Adipocyte (in vitro differentiated cells): ENCODE results near the gene IGF2.
A peak's percentile ranks its signal among the peaks of the same experiment; 100 is the strongest.
"Not testable (repeated sequence)": the region's sequence is repeated elsewhere in the genome, so short reads cannot be mapped to it uniquely, and the experiment has no call there.

Source experiments
- DNase-seq: peaks from one replicate; pipeline ENCODE4 v3.0.0-alpha.2; 2015; ENCODE audit warnings: low read depth
- H3K27me3 ChIP-seq: replicated peaks from 2 replicates; pipeline ENCODE4 v1.7.0; 2013; ENCODE audit warnings: mild to moderate bottlenecking, low read length, moderate library complexity; ENCODE audit not compliant: control insufficient read depth, insufficient read depth
- H3K36me3 ChIP-seq: 2 replicates; pipeline ENCODE4 v1.7.0; 2013; ENCODE audit warnings: low read length, mild to moderate bottlenecking, moderate library complexity; ENCODE audit not compliant: control insufficient read depth, insufficient read depth, severe bottlenecking
- H3K4me1 ChIP-seq: 2 replicates; pipeline ENCODE4 v1.7.0; 2013; ENCODE audit warnings: mild to moderate bottlenecking, low read length, moderate library complexity; ENCODE audit not compliant: control insufficient read depth, insufficient read depth
- H3K4me3 ChIP-seq: 2 replicates; pipeline ENCODE4 v1.7.0; 2013; ENCODE audit warnings: mild to moderate bottlenecking, low read length, moderate library complexity
- H3K9ac ChIP-seq: 2 replicates; pipeline ENCODE4 v1.7.0; 2013; ENCODE audit warnings: mild to moderate bottlenecking, low read length, moderate library complexity
- H3K9me3 ChIP-seq: 2 replicates; pipeline ENCODE4 v1.7.0; 2013; ENCODE audit warnings: mild to moderate bottlenecking, low read length, moderate library complexity; ENCODE audit not compliant: control insufficient read depth

The IGF2 gene

DNA sequence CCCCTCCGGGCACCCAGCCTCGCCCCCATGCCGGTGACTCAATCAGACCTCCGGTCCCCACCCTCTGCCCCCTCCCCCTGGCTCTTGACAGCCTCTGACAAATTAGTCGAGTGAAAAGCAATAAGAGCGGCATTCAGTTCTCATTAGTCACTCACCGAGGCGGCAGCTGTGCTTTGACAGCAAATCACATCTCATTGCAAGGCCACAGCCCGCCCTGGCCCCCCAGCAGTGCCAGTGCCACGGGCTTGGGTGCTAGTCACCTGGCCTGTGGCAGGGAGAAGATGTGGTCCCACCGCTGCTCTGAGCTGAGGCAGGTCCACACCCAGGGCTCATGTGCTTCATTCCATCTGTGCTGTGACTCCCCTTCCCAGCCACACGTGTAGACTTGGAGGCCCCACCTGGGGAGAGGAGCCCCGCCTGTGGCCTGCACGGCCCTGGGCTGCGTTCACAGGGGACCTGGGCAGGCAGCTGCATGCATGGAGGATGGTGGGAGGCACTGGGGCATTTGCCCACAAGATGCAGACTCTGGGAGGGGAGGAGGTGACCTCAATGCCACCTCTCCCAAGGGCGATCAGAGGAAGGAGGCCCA, 39.8 kb upstream of the IGF2 start:
- Histone ChIP-seq H3K36me3 (no peaks in the 10 kb centered on the region), H3K9me3 (no peaks in the 10 kb centered on the region), H3K9ac (no peak overlapping the region), H3K4me1 (no peaks in the 10 kb centered on the region), H3K4me3 (no peak overlapping the region), H3K27me3 (peaks cover 30% of the 10 kb centered on the region)
- peak; percentile 62 for DNase-seq

DNA sequence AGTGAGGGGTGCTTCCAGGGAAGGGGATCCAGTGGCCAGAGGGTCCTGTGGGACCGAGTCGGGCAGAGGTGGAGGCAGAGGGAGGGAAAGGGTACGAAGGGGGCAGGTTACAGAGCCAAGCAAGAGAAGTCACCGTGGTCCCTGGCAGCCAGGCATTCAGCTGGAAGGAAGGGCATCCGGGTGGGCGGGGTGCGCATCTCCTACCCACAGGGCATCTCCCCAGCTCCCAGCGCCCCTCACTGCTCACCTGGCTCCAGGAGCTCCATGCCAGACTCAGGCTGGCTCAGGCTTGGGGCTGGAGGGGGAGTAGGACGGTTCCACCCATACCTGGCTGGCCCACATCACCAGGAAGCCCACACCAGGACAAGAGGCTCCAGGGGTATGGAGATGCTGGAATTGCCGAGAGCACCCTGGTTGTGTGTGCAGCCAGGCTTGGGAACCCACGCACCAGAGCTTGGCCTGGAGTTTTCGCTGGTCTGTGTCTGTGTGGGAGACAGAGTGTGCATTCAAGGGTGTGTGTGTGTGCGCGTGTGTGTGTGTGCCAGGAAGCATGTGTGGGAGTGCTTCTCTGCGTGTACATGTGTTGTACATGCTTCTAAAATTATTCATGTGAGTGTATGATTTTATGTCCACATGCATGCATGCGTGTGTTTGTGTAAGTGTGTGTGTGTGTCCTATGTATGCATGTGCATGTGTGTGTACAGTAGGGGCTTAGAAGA, 39.0 kb upstream of the IGF2 start:
- H3K9me3 ChIP-seq, H3K9ac ChIP-seq, DNase-seq, H3K36me3 ChIP-seq, H3K4me1 ChIP-seq, H3K4me3 ChIP-seq: not testable (repeated sequence)
- peaks cover 30% of the 10 kb centered on the region for H3K27me3 ChIP-seq

DNA sequence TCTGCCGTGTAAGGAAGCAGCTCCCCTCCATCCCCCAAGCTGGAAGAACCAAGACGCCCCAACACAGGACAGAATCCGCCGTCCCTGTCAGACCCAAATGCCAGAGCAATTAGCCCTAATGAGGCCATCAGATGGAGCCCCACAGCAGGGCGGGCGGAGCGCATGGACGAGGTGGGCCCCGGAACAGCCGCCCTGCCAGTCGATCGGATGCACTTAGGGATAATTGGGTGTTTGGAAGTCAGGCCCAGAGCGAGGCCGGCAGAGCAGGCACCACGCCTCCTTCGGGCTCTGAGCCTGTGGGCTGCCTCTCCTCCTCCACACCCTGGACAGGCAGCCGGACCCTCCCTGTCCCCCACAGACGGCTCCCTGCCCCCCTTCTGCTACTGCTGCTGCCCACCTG, 37.9 kb upstream of the IGF2 start:
- H3K9ac ChIP-seq: no peak overlapping the region
- no peak for DNase-seq
- no peaks in the 10 kb centered on the region for H3K4me1 ChIP-seq
- no peaks in the 10 kb centered on the region for H3K36me3 ChIP-seq
- no peaks in the 10 kb centered on the region for H3K9me3 ChIP-seq
- H3K4me3 ChIP-seq: no peak overlapping the region
- H3K27me3 ChIP-seq: peaks cover 24% of the 10 kb centered on the region

DNA sequence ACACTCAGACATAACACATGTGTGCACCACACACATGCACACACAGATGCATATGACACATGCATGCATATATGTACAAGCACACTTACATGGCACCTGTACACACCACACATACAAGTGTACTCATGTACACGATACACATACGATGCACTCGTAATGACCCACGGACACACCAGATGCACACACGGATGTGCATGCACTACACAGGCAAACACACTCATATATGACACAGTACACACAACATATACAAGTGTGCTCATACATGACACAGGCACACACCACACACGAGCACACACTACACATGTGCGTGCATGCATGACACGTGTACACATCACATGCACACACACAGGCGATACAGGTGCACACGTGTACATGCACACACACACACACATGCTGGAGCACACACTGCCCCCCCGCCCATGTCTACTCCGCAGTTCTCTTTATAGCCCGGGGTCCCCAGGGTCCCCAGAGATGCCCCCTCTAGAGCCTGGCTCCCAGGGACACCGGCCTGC, 37.3 kb upstream of the IGF2 start:
- H3K4me3 ChIP-seq: no peak overlapping the region
- no peak for DNase-seq
- H3K4me1 ChIP-seq: no peaks in the 10 kb centered on the region
- H3K9ac ChIP-seq: no peak overlapping the region
- no peaks in the 10 kb centered on the region for H3K36me3 ChIP-seq
- H3K9me3 ChIP-seq: no peaks in the 10 kb centered on the region
- peaks cover 19% of the 10 kb centered on the region for H3K27me3 ChIP-seq

DNA sequence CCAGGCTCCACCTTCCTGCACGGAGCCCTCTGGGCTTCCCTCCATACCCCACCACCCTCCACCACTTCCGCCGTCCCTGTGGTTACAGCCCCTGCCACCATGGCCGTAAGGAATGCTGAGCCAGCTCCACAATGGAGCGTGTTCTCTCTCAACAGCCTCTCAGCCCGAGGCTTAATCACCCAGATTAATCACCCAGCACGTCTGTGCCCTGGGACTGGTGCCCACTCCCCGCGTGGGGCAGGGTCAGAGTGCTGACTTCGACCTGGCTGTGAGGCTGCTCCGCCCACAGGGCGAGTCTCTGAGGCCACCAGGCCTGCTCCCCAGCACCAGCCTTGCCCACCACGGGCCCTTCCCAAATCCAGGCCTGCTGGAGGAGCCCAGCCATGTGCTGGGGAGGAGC, 36.5 kb upstream of the IGF2 start:
- Histone ChIP-seq H3K4me3 (no peak overlapping the region), H3K27me3 (peaks cover 17% of the 10 kb centered on the region), H3K9me3 (no peaks in the 10 kb centered on the region), H3K4me1 (no peaks in the 10 kb centered on the region), H3K9ac (no peak overlapping the region), H3K36me3 (no peaks in the 10 kb centered on the region)
- DNase-seq: peak; percentile 12

DNA sequence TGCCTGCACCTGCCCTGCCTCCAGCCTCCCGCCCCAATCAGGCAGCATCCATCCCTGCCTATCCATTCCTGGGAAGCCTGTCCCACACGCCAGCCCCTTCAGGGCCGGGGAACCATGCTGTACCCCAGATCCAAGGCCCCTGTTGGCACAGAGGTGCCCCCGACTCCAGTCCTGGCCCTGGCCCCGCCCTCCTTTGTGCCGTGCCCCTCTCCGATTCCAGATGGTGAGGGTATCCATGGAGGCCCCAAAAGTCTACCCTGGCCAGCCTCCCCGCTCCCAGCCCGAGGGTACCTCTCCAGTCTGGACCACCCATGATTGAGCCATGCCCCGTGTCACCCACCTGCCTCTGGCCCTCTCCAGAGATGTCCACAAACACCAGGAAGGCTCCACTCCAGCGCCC, 35.2 kb upstream of the IGF2 start:
- no peaks in the 10 kb centered on the region for H3K4me1 ChIP-seq
- no peaks in the 10 kb centered on the region for H3K9me3 ChIP-seq
- no peak overlapping the region for H3K4me3 ChIP-seq
- H3K36me3 ChIP-seq: no peaks in the 10 kb centered on the region
- peaks cover 10% of the 10 kb centered on the region for H3K27me3 ChIP-seq
- DNase-seq: no peak
- no peak overlapping the region for H3K9ac ChIP-seq

DNA sequence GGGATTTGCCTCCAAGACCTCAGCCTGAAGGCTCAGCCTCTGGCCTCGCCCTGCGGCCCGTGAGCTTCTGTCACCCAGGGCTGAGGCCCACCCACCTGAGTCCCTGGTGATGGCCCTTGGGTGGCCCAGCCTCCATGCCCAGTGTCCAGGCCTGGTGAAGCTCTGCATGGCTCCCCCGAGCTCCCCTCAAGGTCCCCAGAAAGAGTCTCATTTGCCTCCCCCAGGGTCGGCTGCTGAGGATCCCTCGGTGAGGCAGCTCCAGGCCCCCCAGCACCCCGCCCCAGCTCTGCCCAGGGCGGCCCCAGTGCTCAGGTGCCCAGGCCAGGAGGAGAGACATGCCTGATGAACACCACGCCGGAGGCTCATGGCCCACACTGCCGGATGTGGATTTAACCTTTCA, 34.6 kb upstream of the IGF2 start:
- H3K9me3 ChIP-seq: no peaks in the 10 kb centered on the region
- no peaks in the 10 kb centered on the region for H3K4me1 ChIP-seq
- DNase-seq: no peak
- H3K27me3 ChIP-seq: peaks cover 7% of the 10 kb centered on the region
- no peak overlapping the region for H3K4me3 ChIP-seq
- H3K9ac ChIP-seq: no peak overlapping the region
- H3K36me3 ChIP-seq: no peaks in the 10 kb centered on the region

DNA sequence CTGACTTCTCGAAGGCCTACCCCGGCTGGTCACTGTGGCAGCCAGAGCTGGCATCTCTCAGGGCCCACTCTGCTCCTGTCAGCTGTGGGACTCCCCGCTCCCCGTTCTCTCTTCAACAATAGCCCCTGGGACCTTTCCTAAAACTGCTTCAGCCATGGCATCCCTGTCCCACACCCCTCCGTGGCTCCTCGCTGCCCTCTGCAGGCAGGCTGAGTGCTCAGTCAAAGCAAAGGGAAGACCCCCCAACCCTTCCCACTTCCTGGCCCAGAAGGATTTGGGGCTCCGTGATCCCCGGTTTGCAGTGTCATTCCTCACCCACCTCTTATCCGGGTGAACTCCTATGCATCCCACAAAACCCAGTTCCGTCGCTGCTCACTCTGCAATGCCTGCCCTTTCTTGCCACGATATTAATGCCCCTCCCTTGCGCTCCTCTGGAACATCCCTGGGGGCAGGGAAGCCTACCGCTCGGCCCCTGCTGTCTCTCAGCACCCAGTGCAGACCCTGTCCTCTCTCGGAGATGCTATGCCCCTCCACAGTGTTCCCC, 34.0 kb upstream of the IGF2 start:
- Histone ChIP-seq H3K4me1 (no peaks in the 10 kb centered on the region), H3K4me3 (no peak overlapping the region), H3K9ac (no peak overlapping the region), H3K36me3 (no peaks in the 10 kb centered on the region), H3K9me3 (no peaks in the 10 kb centered on the region), H3K27me3 (peaks cover 7% of the 10 kb centered on the region)
- peak; percentile 21 for DNase-seq

DNA sequence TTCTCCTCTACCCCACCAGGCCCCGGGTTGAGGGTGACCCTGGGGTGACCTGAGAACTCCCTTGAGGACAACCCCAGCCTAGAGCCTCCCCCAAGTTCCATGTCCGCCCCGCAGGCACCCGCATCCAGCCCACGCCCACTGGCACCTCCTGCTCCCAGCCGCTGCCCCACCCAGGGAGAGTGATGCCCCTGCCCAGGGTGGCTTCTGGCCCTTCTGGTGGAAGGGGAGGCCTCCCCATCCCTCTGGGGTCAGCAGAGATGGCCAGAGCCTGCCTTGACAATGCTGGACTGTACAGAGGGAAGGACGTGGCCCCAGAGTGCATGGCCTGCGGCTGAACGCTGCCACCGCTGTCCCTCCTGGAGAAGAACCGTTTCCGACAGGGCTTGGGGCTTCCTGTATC, 33.5 kb upstream of the IGF2 start:
- Histone ChIP-seq H3K9me3 (no peaks in the 10 kb centered on the region), H3K4me3 (no peak overlapping the region), H3K27me3 (peaks cover 7% of the 10 kb centered on the region), H3K36me3 (no peaks in the 10 kb centered on the region), H3K9ac (no peak overlapping the region), H3K4me1 (no peaks in the 10 kb centered on the region)
- no peak for DNase-seq

DNA sequence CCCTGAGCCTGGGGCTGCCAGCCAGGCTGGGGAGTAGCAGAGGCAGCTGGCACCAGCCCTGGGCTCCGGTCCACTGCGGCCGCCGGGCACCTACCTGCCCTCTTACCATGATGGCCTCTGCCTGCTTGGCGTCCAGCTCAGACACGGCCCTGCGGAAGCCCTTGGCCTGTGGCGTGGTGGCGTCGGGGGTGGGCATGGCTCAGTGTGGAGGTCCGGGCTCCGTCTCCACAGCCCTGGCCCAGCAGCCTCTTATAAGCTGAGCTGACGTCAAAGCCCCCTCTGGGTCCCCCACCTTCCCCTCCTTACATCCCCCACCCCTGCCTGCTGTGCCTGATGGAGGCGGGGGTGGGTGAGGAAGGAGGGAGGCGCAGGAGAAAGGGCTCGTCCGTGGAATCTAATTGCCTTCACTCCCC, 32.4 kb upstream of the IGF2 start, which contains the start of gene TH:
Gene TH, minus strand, starts transcription at position 225 of the 413 bp plus-strand sequence. Its CDS starts 29 bp downstream, at position 196.
- no peak within 1 kb of the TSS for H3K9ac ChIP-seq
- peak; percentile 19 for DNase-seq
- no peak within 1 kb of the TSS for H3K4me3 ChIP-seq
- H3K27me3 ChIP-seq: peaks cover 7% of the 10 kb centered on the region
- H3K36me3 ChIP-seq: no peaks in the 10 kb centered on the region
- H3K4me1 ChIP-seq: no peaks in the 10 kb centered on the region
- no peaks in the 10 kb centered on the region for H3K9me3 ChIP-seq

DNA sequence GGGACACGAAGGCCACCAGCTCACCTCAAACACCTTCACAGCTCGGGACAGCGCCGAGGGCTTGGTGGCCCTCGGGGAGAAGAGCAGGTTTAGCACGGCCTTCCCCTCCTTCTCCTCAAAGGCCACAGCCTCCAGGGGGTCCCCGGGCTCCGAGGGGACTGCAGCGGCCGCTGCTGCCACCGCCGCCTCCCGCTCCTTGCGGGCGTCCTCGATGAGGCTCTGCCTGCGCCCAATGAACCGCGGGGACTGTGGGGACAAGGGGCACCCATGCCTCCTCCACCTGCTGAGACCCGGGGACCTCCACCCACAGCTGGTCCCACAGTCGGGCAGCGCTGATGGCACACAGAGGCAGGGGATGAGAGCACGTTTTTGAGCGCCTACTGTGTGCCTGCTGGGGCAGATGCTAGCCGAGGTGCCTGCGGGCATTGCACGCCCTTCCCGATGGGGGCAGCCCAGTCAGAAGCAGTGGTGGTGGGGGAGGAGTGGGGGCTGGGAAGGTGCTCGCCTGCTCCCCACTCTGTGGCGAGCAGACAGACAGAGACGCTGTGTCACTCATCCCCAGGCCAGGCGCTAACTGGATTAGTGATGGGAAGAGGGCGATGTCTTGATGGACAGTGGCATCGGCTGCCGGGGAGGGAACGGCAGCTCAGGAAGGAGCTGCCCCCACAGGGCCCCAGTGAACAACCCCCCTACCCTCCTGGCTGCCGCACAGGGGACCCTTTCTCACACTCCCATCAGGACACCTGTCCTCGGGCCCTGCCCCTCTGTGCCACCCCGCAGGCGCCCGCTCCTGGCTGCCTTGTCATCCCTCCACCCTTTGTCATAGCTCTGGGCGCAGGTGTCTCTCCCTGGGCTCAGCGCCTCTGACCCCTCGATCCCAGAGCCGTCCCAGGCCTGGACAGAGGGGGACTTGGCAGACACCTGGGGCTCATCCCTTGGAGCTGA, 30.7 kb upstream of the IGF2 start:
- no peaks in the 10 kb centered on the region for H3K4me1 ChIP-seq
- no peaks in the 10 kb centered on the region for H3K9me3 ChIP-seq
- no peak overlapping the region for H3K4me3 ChIP-seq
- no peaks in the 10 kb centered on the region for H3K36me3 ChIP-seq
- peaks cover 18% of the 10 kb centered on the region for H3K27me3 ChIP-seq
- no peak overlapping the region for H3K9ac ChIP-seq
- DNase-seq: no peak
